Stimulated activated CD4-positive, alpha-beta T cell treated with anti-CD3 and anti-CD28 coated beads, Interleukin-15, amount 100 ng/mL, for 1 hour (primary cell): ENCODE measurements around the gene TDRD6.
"Not testable (repeated sequence)": the region's sequence is repeated elsewhere in the genome, so short reads cannot be mapped to it uniquely, and the experiment has no call there.

Experiments used
- DNase-seq, 2 donors: peaks; one replicate each; pipeline ENCODE4 v3.0.0-alpha.2; 2020; ENCODE audit warnings: low read depth in 1 of 2, low spot score in 1 of 2

TDRD6 gene, protein sequence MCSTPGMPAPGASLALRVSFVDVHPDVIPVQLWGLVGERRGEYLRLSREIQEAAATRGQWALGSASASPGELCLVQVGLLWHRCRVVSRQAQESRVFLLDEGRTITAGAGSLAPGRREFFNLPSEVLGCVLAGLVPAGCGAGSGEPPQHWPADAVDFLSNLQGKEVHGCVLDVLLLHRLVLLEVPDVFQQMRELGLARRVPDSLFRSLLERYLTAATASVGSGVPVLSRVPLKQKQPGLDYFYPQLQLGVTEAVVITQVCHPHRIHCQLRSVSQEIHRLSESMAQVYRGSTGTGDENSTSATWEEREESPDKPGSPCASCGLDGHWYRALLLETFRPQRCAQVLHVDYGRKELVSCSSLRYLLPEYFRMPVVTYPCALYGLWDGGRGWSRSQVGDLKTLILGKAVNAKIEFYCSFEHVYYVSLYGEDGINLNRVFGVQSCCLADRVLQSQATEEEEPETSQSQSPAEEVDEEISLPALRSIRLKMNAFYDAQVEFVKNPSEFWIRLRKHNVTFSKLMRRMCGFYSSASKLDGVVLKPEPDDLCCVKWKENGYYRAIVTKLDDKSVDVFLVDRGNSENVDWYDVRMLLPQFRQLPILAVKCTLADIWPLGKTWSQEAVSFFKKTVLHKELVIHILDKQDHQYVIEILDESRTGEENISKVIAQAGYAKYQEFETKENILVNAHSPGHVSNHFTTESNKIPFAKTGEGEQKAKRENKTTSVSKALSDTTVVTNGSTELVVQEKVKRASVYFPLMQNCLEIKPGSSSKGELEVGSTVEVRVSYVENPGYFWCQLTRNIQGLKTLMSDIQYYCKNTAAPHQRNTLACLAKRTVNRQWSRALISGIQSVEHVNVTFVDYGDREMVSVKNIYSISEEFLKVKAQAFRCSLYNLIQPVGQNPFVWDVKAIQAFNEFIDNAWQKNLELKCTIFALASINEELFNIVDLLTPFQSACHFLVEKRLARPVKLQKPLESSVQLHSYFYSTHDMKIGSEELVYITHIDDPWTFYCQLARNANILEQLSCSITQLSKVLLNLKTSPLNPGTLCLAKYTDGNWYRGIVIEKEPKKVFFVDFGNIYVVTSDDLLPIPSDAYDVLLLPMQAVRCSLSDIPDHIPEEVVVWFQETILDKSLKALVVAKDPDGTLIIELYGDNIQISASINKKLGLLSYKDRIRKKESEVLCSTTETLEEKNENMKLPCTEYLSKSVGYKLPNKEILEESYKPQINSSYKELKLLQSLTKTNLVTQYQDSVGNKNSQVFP (N-terminal part only)

DNA sequence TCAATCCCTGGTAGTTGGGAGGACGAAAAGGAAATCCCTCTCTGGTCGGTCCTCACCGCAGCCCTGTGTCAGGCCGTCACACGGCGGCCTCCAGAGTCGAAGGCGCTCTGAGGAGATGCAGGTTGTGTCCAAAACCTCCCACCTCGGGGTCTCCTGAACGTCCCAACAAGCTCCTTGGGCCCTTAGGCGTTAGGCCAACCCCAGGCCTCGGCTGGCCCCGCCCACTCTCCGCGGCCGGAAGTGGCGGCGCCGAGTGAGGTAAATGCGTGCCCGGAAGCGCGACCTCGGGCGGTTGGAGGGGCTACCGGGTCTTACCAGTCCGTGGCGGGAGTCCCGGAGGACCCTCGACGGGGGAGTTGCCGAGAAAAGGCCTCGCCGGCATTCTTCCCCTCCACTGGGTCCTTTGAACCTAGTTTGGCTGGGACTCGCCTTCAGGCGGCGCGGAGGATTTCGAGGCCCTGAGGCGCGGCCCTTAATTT, at the start of gene TDRD6:
Gene TDRD6 (plus strand): TSS at position 267 of the 479 bp plus-strand sequence. CDS start 244 bp downstream, outside the sequence.
- no peak for DNase-seq

DNA sequence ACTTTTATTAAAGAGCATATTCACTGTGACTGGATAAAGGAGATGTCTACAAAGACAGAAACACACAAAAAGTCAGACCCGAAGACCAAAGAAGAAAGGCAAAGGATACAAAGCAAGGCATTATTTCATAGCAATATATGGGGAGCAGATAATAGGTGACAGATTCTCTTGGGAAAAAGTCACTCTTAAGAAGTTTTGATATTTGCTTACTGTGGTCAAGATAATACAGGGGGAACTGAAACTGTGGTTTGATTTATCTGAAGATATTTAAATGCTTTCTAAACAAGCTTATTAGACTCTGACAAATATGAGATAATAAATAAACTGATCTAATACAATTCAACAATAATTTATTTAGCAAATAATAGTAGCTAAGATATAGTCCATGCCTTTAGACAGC, 49.8 kb upstream of the TDRD6 start:
- DNase-seq, result no peak

DNA sequence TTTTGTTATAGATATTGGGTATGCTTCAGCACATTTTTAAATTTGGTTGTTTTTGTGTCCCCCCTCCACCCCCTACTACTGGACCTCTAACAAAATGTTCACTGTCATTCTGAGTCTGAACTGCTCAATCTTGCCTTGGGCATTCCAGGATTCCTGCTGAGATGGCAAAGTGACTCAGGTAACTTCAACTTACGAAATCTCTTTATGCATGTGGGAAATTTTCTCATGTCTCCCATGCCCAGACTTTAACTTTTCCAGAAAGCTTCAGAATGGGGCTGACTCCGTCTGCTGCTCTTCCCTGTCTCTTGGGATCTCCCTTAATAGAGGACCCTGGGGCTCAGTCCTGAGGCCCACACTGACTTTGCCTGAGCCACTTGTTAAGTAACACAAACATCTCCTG, 49.0 kb upstream of the TDRD6 start:
- DNase-seq, result no peak

DNA sequence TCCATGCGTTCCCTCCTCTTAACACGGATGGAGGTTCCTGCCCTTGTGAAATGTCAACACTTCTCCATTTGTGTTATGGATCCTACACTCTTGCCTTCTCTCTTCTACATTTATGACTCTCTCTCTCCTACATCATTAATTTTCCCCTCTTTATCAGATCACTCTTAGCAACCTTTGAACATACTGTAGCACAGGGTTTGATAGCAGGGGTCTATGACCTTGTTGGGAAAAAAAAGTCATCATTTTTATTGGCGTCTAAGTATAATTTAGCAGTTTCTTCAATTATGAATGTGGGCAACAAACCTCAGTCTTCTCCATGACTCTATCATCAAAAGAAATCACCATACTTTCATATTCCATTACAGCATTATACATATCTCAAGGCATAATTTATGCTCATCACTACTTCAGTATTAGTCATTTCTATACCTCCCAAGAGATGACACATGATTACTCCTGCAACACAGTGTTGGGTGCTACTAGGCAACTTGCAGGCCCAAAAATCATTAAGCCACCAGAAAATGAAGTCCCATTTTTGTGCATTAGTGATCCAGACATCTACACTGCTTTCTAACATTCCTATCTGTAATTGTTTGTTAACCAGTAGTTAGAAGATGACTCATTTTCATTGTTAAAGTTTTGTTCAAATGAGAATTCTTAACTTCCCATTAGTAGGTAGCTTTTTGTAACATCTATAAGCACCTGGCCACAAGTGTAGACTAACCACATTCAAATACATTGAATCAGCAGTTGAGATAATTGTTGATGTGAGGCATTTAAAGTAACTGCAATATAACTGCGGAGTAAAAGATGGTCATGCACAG, 44.5 kb upstream of the TDRD6 start:
- DNase-seq, result no peak

DNA sequence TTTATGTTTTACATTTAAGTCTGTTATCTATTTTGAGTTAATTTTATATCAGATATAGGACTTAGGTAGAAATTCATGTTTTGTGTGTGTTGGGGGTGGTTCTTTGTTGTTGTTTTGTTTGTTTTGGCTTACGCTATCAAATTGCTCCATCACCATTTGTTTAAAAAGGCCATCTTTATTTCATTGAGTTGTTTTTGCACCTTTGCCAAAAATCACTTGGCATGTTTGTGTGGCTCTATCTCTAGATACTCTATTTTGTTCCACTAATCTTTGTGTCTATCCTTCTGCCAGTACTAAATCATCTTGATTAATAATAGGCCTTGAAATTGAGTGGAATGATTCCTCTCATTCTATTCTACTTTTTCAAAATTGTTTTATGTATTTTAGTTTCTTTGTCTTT, 42.4 kb upstream of the TDRD6 start:
- no peak for DNase-seq

DNA sequence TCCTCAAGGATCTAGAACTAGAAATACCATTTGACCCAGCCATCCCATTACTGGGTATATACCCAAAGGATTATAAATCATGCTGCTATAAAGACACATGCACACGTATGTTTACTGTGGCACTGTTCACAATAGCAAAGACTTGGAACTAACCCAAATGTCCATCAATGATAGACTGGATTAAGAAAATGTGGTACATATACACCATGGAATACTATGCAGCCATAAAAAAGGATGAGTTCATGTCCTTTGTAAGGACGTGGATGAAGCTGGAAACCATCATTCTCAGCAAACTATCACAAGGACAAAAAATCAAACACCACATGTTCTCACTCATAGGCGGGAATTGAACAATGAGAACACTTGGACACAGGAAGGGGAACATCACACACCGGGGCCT, 39.6 kb upstream of the TDRD6 start:
- DNase-seq, result not testable (repeated sequence)

DNA sequence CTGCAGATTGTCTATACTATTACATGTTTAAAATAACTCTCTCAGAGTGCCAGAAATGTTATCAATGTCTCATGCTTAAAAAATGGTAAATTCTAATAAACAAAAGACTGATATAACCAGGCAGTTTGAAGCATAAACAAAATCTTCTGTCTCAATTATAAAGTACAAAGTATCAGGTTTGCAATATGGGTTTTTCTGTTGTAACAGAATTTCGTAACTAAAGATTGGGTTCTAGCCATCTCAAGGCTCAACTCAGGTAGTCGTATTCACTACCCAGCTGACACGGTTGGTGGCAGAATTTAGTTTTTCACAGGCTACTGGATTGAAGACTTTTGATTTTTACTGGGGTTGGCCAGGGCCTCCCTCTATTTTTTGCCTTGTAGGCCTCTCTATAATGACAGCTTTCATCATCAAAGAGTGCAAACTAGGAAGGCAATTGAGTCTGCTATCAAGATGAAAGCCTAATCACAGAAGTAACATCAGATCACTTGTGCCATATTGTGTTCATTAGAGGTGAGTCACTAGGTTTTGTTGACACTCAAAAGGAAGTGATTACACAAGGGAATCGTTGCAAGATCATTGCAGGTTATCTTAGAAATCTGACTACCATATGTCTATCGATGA, 38.7 kb upstream of the TDRD6 start:
- no peak for DNase-seq

DNA sequence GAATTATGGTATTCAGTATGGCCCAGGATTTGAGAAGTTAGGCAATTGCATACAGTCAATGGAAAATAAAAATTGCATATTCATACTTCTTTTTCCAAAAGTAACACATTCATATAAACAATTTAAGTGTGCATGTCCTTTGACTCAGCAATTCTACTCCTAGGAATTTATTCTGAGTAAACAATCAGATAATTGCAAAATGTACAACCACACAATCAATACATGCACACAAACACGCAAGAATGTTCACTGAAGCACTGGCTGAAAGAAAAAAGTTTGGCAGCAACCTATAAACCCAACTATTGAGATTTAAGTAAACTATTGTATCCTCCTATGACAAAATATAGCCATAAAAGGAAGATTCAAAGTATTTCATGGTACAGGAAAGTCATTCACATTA, 36.7 kb upstream of the TDRD6 start:
- DNase-seq, result no peak

DNA sequence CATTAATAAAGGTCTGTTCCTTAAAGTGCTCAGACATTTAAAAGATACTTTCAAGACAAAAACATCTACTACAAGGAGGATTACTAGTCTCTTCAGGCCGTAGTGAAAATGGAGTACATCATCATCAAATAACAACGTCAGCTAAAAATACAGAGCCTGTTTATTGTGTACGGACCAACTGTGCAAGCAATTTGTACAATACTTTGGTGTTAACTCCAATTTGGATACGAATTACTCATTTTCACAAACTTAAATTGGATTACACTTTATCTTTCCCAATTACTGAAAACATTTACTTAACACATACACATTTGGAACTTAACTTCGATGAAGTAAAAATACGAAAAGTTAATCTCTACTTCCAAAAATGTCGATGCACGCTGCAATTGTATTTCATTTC, 35.9 kb upstream of the TDRD6 start:
- DNase-seq, result no peak

DNA sequence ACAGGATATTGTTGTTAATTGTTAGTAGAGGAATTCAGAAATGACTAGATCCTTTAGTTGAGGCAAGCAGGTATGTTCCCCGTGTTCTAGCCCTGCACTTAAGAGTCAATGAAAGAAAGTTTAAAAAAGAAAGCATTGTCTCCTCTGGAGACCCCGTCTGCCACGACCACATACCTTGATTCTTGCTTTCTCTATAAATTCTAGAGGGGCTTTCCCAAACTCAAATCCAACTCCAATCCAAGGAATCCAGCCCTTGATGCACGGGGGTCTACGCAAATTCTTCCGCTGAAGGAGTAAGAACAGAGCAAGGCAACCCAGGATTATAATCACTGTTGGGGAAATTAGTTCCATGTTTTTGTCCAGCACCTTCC, 35.5 kb upstream of the TDRD6 start:
- no peak for DNase-seq

DNA sequence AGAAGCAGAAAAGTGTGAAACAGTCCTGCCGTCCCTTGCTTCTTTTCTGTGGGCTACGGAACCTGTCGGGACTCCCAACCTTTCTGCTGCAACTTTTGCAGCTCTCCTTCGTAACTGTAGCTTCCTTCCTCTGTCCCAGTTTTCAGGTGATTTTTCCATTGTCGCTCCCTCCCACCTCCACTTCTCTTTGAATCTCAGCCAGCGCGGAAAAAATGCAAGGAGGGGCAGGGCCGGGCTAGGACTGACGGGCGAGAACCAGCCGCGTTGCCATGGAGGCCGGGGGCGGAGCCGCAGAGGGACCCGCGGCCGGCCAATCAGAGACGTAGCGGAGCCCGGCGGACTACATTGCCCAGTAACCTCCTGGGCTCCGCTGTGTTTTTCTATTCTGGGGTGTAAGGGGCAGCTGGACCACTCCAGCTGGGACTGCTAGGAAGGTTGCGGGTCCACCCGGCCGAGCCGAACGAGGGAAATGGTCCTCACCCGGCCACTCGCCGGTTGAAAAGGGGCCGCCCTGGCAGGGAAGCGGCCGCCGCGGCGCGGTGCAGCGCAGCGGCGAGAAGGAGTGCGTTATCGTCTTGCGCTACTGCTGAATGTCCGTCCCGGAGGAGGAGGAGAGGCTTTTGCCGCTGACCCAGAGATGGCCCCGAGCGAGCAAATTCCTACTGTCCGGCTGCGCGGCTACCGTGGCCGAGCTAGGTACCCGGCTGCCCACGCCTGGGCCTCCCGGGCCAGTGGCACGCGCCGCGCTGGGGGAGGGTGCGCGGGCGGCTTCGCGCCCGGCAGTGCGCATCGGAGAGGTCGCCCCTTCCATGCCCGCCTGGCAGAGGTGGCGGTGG, 34.9 kb upstream of the TDRD6 start, which contains the start of the genes CYP39A1 and SLC25A27:
Gene CYP39A1 (minus strand): TSS at position 216 of the 836 bp plus-strand sequence. CDS start 236 bp downstream, outside the sequence.
Gene SLC25A27 (plus strand): TSS at position 373 of the 836 bp plus-strand sequence. CDS start 218 bp downstream, at position 591.
- peak; percentile 57 to 75 for DNase-seq

DNA sequence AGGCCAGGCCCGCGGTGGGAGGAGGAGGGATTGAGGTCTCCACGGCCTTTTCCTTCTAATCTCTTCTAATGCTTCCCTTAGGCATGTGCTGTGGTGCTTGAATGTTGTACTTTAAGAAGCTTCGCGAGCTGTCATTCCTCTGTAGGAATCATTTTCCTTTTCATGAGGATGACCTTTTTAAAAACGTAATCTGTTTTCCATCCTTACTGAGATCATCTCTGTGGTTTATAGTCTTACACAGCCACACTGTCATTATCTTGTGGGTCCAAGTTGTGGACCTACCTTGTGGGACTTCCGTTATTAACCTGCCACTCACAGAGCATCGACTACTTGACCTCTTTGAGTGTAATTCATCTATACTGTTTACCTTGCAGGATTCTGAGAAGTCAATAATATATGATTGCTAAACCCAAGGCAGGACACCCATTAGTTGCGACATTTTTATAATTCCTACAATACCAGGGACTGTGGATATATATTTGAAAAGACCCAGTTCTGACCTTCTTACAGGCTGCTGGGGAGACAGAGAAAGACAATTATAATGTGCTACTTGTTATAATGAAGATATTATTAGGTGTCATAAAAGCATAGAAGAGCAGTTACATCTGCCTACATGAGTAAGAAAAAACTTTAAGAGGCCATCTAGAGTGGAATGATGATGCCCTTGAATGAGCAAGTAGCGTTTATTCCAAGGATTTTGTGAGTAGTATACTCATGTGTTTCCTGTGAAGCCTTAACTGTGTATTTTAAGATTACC, 34.1 kb upstream of the TDRD6 start:
- no peak for DNase-seq

DNA sequence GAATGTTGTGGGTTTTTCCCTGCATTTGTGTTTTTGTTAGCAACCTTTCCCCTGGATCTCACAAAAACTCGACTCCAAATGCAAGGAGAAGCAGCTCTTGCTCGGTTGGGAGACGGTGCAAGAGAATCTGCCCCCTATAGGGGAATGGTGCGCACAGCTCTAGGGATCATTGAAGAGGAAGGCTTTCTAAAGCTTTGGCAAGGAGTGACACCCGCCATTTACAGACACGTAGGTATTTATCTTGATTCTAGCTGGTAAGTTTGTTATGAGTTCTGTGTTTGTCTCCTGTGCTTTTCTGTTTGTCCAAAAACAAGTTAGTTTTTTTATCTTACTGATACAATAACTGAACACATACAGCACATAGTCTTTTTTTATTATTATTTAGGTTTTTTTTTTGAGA, 31.9 kb upstream of the TDRD6 start:
- DNase-seq, result no peak

DNA sequence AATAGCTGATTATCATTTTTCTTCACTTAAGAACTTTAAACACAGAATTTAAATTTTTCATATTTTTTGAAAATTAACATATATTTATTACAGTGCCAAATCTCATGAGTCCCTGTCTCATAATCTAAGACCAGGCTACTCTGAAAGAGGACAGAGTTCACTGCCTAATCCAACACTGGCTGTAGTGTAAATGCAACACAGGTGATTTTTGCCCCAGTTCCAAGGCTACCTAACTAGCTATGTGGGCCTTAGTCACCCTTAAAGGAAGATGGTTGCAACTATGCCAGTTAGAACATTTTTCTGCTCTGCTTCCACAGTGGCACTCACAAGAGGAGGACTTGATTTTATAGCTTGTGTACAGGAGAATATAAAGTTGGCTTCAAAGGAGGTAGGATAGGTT, 30.0 kb upstream of the TDRD6 start:
- DNase-seq, result no peak

DNA sequence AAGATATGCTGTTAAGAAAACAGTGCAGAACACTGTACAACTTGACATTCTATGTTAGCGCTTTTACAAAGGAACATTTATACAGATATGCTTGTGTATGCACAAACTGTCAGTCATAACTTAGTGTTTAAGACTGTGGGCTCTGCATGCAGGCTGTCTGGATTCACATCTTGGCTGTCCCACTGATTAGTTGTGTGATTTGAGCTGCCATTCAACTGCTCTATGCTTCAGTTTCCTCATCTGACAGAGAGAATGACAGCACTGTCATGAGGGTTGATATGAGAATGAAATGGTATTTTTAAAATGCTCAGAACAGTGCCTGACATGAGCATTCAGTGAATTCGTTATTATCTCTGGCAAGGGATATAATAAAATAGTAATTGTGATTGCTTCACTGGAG, 26.2 kb upstream of the TDRD6 start:
- DNase-seq, result no peak

DNA sequence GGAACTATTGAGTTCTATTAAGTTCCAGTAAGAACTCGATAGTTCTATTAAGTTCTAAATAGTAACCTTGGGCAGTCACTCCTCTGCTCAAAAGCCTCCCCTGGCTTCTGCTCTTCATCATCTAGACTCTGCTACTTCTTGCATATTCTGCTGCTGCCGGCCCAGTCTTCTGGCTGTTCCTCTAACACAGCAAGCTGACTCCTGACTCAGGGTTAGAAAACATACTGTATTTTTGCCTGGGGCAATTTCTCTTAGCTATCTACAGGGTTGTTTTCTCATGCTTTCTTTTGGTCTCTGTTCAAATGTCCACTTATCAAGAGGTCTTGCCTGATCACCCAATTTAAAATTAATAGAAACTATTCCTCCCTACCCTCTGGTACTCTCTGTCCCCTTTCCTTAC, 20.3 kb upstream of the TDRD6 start:
- no peak for DNase-seq

DNA sequence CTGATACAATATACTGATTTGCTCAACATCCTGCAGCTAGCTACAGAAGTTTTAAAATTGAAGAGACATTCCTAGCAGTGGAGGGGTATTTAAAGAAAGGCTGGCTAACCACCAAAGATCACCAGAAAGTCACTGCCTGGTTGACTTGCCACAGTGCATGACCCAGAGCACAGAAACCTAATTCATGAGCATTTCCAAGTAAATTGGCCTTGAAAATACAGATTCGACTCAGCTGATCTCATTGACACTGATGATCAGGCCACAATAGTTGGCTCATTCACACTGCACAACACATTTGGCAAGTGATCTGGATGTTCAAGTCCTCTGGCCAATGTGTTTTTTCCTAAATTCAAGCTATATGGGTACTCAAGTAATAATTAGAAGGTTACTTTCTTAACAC, 13.3 kb upstream of the TDRD6 start:
- no peak for DNase-seq

DNA sequence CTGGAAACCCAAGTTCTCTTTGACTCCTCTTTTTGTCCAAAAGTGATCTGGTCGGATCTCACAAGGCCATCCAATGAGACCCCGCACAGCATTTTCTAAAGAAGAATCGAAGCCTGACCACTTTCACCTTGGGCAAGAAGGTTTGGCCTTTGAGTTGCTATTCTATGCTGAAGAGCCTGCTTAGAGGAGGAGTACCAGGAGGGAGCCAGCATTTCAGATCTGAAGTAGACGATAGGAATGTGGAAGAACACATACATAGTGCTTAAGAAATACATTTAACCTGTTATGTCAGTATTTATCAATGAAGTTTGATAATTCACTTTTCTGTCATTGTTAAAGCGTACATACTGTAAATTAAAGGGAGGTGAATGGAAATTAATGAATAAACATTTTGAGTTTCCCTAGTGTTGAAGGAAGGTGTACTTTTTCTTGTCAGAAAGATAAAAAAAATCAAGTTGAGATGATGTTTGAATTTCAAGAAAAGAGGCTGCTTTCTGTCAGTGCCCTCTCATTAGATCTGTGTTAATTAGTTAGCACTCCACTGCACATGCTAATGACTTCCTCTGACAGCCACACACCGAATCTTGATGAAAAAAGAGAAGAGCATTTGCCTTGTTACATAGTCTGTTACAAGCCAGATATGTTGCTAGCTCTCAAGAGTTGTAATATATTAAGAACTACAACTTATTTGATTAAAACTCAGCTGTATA, 10.9 kb upstream of the TDRD6 start:
- no peak for DNase-seq
